Activated CD4-positive, CD25-positive, alpha-beta regulatory T cell treated with anti-CD3 and anti-CD28 coated beads, Interleukin-2, amount 50 U/mL, for 16 hours (primary cell): ENCODE results near the gene SHROOM3.

Experiments
- DNase-seq: peaks from one replicate; pipeline ENCODE4 v3.0.0-alpha.2; 2020; ENCODE audit warnings: low read depth, low spot score

SHROOM3 gene

DNA sequence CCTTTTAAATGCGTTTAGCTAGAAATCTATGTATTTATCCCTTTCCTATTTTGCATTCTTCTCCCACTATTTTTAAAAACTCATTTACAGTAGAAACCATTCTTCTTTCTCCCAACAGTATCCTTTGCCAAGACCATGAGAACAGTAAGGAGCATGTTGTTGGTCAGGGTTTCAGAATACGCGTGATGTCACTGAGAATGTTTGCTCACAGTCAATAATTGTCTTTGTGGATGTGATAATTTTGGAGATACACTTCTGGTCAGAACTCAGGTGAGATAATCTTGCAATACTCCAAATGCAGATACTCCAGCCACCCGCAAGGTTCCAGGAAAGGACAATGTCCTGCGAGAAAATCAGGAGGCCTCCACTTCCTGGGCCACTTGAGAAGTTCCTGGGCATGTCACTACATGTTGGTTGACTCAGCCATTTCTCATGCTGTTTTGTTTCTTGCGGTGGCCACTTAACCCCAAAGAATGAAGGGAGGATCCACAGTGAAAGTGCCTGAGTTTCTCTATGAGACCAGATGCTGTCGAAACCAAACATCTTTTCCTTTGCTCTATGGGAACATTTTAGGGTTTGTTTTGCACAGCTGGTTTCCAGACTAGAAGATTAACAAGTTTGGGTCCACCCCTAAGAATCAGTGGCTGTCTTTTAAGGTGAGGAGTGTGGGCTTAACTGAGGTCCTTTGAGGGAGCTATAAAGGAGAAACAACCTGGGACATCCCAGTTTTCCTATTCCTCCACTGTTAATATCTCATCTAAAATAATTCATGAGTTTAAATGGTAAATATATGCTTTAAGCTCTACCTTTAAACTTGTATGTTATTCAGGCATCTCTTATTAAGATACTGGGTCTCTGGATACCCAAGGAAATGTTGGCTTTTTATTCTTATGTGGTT lies 346.9 kb downstream of the SHROOM3 start:
- DNase-seq = no peak

DNA sequence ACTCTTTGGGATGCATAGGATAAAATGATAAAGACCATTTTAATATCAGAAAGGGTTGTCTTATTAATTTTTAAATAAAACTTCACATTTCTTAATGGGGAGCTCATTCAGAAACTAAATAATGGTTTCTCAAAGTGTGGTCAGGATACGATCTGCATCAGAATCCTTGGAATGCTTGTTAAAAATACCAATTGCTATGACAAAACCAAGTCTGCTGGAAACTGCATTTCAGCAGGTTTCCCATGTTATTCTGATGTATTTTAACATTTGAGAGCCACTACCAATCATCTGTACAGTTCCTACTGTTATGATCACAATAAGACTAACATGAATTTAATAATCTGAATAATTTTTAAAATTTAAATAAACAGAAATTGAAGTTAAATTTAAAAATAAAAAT lies 347.8 kb downstream of the SHROOM3 start:
- DNase-seq = no peak

DNA sequence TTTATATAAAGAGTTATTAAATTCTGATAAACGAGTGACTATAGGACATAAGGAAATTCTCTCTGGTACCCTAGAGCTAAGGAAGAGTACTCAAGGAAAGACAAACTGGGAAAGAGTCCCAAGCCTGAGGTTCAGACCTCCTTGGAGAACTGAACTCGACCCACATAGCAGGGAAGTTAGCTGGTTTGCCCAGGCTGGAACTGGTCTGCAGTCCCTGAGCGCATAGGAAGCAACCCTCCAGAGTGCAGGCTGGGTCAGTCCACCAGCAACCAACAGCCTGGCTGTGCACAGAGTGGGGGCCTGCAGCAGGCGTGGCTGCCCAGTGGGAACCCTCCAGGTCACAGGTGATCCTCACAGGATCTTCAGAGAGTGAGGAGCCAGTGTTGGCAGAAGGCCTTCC lies 348.8 kb downstream of the SHROOM3 start:
- DNase-seq = no peak

DNA sequence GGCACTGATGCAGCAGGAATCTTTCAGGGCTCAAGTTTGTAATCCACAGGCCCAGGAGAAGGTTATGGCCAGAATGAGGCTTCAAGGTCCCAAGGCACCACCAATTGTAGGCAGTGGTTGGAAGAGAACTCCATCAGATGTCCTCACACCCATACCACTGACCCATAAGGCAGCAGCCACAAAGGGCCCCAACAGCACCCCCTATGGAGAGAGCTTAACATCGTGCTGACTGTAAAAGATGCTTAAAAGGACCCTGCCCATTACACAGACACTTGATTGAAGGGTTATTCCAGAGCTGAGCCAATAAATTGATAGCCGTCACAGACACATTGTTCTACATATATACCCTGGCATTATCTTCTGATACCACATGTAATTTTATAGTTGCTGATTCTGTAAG lies 349.2 kb downstream of the SHROOM3 start:
- no peak for DNase-seq

DNA sequence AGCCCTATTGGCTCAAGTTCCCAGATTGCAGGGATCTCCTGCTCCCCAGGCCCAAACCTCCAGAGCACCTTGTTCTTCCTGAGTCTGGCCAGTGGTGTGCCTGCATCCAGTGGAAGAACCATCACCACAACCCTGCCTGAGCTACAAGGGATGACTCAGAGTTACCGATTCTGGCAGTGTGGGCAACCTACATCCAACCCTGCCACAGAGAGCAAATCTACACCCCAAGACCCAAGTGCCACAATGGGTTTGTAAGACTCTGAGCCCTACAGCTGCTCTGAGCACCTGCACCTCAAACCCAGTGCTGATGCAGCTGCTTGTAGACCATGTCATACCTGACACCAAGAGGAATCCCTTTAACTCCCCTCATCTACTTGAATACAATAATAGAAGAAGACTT lies 352.9 kb downstream of the SHROOM3 start:
- DNase-seq = no peak

DNA sequence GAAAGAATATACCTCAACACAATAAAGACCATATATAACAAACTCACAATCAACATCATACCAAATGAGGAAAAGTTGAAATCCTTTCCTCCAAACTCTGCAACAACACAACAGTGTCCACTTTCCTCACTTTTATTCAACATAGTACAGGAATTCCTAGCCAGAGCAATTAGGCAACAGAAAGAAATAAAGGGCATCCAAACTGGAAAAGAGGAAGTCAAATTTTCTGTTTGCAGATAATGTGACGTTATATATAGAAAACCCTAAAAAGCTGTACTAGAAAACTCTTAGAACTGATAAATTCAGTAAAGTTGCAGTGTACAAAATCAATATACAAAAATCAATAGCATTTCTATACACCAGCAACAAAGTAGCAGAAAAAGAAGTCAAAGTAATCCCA lies 355.3 kb downstream of the SHROOM3 start:
- DNase-seq = no peak

DNA sequence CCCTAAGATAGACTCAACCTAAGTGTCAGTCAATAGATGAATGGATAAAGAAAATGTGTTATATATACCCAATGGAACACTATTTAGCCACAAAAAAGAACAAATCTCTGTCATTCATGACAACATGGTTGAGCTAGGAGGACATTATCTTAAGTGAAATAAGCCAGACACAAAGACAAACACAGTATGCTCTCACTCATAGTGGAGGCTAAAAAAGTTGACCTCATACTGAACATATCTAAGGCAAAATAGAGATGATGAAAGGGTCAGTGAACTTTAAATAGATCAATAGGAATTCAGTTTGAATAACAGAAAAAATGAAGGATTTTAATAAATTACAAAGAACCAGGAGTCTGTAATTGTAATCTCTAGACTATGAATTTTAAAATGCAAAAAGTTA lies 356.4 kb downstream of the SHROOM3 start:
- no peak for DNase-seq

DNA sequence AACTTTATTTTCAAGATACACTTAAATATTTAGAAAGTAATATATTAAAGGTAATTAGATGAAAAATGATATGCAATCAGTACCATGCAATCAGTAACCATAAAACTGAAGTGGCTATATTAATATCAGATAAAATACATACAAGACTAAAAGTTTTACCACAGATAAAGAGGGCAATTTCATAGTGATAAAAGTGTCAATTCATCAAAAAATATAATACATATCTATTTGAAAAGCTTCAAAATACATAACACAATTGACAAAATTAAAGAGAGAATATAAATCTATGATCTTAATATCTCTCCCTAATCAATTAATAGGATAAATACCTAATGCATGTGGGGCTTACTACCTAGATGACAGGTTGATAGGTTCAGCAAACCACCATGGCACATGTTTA lies 357.4 kb downstream of the SHROOM3 start:
- DNase-seq = no peak

DNA sequence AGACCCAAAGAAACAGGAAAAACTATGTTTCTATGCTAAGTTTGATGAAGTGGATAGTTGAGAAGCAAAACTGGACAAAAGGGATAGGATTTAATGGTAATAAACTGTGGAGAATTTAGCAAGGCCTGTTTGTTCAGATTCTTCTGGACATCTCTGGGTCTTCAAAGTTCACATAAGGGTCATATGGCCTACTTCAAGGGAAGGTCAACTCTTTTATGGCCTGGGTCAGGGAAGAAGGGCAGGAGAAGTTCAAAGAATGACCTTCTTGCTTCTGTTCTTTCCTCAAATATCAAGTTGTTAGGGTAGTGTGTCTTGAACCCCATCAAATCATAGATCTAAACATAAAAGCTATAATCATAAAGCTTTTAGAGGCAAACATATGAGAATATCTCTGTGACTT lies 360.2 kb downstream of the SHROOM3 start:
- no peak for DNase-seq

DNA sequence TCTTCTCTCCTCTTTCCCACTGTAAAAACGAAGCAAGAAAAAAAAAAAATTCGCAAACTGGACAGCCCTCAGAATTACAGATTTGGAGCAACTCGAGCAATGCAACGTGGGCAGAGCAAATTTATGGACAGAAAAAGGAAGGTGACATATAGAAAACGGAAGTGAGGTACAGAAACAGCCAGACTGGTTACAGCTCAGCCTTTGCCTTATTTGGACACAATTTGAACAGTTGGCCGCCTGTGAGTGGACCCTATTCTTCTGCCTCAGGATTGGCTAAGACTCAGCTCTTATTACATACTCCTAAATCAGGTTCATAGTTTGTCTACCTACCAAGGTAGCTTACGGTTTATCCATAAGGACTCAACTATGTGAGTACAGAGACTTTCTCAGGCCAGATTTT lies 364.1 kb downstream of the SHROOM3 start:
- no peak for DNase-seq

DNA sequence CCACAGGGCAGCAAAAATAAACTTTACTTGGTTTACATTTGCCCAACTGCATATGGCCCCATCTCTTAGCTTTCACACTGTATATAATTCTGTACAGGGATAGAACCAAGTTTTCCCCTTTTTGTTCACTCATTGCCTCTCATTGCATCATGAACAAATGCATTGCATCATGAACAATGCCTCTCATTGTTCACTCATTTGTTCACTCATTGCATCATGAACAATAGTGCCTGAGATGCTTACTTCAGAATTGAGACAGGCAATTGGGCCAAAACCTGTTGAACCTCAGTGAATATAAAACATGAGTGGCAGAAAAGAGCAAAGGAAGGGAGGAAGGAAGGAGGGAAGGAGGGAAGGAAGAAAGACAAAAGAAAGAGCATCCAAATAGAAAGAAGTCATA lies 364.7 kb downstream of the SHROOM3 start:
- no peak for DNase-seq

DNA sequence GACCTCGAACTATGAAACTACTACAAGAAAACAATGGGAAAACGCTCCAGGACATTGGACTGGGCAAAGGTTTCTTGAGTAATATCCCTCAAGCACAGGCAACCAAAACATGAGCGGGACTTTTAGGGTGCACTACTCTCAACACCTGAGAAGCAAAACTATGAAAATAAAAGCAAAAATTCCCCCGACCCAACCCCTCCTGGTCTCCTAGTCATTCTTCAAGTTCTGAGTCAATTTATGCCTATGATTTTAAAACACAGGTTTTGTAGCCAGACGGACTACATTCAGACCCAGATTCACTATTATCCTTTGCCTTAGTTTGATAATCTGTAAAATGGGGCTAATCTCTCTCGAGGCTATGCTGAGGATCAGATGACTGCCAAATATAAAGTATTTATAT lies 365.9 kb downstream of the SHROOM3 start:
- no peak for DNase-seq

DNA sequence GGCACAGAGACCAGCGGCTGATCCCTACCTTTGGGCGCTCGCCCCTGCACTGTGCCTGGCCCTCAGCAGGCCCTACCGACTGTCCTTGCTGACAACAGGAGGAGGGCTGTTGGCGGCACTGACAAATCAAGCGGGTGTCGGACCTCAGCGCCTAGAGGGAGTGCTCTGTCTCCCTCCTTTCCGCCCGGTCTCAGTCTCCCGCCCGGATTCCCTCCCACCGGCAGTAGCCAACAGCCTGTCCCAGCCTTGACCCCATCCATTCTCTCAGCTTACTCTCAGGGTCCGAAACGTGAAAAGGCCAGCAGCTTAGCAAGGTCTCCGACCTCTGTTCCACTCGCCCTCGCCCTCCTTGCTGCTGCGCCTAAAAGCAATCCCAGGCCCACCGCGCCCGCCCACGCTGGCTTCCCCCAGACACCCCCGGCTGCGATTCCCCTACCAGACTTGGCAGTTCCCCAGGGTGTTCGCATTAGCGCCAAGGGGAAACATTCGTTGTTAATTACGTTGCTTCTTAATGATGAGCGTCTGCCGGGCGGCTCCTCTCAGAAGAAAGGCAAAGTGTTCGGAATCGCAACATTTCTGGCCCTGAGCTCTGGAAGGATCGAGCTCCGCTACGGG lies 366.7 kb downstream of the SHROOM3 start:
- no peak for DNase-seq

DNA sequence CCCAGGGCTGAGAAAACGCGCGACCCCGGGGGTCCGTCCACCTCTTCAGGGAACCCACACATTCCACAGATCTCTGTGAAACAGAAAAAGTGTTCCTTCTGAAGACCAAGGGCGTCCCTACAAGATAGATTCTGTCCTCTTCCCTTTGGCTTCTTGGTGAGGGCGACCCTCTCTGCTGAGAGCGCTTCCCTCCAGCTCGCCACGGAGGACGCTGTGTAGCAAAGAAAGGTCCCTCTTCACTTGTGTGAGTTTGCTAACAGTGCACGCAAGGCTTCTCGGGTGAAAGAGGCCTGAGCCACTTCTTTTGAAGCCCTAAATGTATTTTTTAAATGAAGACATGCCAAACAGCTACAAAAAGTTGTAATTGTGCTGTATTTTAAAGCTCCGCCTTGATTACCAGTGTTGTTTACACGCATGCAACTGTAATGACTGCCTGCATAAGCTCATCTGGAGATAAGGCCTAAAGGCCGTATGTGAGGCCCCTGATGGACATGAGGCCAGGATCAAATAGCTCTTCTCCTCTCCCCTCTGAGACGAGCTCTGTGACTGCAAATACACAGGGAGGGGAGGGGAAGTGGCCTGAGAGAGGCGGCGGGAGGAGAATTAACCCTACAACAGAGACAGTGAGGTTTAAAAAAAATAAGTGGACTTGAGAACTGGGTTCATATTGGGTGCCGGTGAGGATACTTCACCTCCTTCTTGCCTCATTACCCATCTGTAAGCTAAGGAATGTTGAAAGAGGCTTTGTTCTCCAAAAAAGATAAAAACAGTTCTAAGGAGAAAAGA lies 367.4 kb downstream of the SHROOM3 start:
- DNase-seq = no peak

DNA sequence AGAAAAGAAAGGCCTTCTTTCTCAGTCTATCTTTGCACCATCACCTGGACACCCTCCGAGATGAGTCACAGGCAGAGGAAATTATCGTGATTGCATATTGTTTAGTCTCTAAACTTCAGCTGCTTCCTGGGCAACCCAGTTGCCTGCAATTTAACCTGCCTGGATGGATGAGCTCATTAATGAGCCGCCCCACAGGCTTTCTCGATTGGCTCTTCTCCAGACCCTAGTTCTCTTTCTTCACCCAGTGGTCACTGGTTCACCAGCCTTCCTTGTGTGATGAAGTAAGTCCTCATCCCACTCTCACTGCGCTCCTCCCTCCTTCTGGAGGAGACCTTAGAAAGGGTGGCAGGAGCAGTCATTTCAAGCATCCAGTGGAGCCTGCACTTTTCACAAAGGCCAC lies 368.5 kb downstream of the SHROOM3 start:
- no peak for DNase-seq

DNA sequence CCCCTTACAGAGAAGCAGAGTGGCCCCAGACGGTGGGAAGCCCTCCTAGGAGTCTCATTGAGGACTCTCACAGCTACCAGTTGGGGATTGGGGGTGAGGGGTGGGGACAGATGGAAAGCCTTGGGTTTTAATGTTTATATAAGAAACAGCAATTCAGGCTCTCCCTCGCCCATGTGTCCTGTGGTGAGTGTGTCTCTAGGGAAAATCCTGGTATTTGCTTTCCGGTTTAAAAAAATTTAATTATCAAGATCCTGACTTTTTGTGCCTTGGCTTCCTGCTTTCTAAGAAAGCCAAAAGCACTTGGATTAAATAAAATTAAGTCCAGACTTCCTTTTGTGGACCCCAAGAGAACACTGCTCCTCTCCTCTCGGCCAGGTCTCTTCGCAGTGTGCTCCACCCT lies 369.1 kb downstream of the SHROOM3 start:
- DNase-seq = no peak

DNA sequence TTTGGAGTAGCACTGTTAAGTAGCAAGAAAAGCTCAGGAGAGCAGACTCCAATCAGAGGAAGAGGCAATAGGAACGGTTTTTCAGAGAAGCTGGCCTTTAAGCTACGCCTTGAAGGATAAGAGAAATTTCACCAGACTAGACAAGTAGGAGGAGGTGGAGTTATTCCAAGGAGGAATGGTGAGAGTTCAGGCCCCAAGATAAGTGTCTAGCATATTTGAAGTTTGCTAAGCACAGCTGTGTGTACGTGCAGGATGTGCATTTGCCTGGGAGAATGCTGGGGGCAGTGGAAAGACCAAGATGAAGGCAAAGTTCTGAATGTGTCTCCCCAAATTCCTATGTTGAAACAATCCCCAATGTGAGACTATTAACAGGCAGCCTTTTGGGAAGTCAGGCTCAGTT lies 371.3 kb downstream of the SHROOM3 start:
- no peak for DNase-seq

DNA sequence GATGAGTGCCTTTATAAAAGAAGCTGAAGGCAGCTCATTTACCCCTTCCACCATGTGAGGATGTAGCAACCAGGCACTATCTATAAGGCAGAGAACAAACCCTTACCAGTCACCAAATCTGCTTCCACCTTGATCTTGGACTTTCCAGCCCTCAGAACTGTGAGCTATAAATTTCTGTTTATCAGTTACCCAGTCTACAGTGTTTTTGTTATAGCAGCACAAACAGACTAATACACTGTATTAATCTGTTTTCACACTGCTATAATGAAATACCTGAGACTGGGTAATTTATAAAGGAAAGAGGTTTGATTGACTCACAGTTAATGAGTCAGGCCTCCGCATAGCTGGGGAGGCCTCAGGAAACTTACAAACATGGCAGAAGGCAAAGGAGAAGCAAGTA lies 371.7 kb downstream of the SHROOM3 start:
- no peak for DNase-seq

DNA sequence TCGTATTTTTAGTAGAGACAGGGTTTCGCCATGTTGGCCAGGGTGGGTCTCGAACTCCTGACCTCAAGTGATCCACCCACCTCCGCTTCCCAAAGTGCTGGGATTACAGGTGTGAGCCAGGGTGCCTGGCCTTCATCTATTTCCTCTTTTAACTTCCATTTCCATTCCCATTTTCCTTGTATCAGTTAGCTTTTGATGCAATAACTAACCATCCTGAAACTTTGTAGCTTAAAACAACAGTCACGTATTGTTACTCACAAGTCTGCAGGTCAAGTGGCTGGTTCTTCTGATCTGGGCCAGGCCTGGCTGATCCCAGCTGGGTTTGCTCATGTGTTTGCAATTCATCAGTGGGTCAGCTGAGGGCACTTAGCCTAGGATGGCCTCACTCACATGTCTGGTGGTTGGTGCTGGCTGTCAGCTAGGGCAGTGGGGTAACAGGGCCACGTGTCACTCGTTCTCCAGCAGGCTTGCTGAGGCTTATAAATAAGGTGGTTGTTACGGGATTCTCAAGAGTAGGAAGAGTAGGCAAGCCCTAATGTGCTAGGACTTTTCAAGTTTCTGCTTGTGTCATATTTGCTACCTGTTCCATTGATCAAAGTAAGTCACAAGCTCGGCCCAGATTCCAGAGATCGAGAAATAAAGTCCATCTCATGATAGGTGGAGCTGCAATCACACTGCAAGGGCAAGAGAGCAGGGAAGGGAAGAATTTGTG lies 374.7 kb downstream of the SHROOM3 start:
- DNase-seq = no peak

DNA sequence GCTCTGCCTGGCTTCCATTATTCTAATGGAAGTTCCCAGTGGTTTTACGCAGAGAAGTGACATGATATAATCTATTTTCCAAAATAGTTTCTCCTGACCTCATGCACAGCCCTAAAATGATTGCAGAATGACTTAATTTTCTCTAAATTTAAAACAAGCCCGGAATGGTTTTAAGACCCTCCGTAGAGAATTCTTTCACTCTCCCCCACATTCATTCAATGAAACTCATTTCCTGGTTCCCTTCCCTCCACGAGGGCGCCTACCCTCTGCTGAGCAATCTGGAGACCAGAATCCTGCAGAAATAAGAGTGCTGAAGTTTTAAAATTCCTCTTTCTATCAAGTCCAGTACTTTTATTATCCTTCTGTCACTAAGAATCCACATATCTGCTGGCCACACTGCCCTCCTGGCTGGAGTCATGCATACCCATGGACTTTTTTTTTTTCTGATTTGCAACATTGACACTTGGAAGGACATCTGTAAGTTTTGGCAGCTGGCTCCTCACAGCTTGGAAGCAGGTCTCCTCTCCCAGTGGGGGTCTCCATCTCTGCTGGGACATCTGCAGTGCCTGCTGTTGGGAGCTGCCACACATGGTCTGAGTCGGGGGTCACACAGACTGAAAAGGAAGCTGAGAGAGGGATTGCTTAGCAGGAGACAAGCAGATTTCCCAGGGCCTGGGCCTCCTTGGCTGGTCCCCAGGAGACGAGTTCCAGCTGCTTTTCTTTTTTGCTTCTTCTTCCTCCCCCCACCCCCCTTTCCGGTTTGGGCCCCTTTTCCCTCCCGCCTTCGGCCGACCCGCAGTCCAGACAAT lies 376.8 kb downstream of the SHROOM3 start:
- DNase-seq = no peak

DNA sequence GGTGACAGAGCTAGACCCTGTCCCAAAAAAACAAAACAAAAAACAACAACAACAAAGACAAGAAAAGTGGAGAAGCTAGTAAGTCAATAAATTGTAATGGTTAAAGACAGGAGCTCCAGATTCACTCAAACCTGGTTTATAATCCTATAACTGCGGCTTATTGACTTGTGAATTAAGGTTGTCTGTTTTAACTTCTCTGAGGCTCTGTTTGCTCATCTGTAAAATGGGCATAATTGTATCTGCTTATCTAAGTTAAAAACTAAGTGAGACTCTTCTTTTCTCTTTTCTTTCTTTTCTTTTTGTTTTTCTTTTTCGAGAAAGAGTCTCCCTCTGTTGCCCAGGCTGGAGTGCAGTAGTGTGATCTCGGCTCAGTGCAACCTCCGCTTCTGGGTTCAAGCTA lies 378.0 kb downstream of the SHROOM3 start:
- no peak for DNase-seq
